HEK293T (cell line): ENCODE data around the gene GIPR.
A peak's percentile ranks its signal among the peaks of the same experiment; 100 is the strongest.

Experiments
- CTCF ChIA-PET: fragments of 350-600 bp; formaldehyde crosslinking; extraction: SDS; loops from one replicate; lab custom pipeline; 2021; ENCODE audit warnings: antibody characterized with exemption, inconsistent platforms; lab: Yijun Ruan, JAX
- POLR2A ChIA-PET: fragments of 350-600 bp; formaldehyde crosslinking; extraction: SDS; loops from one replicate; lab custom pipeline; 2020; ENCODE audit warnings: antibody characterized with exemption, inconsistent platforms; lab: Yijun Ruan, JAX
- DNase-seq: peaks from one replicate; pipeline ENCODE4 v3.0.0; 2012; ENCODE audit warnings: mixed read lengths; ENCODE audit errors: extremely low spot score
- ARNT ChIP-seq: fragments of 450-650 bp; IDR thresholded peaks from 2 replicates; pipeline ENCODE4 v1.6.1; 2017; ENCODE audit warnings: mild to moderate bottlenecking
- BHLHE40 ChIP-seq: fragments of 450-650 bp; IDR thresholded peaks from 2 replicates; pipeline ENCODE4 v1.6.1; 2016; ENCODE audit warnings: mild to moderate bottlenecking, moderate library complexity, borderline replicate concordance
- CTBP1 ChIP-seq: fragments of 450-650 bp; IDR thresholded peaks from 2 replicates; pipeline ENCODE4 v1.6.1; 2016; ENCODE audit warnings: borderline replicate concordance
- ELF4 ChIP-seq: fragments of 450-650 bp; IDR thresholded peaks from 2 replicates; pipeline ENCODE4 v1.6.1; 2017; ENCODE audit warnings: antibody characterized with exemption
- FOXA1 ChIP-seq: fragments of 450-650 bp; IDR thresholded peaks from 2 replicates; pipeline ENCODE4 v1.6.1; 2016; ENCODE audit warnings: mild to moderate bottlenecking
- FOXK2 ChIP-seq: fragments of 450-650 bp; IDR thresholded peaks from 2 replicates; pipeline ENCODE4 v1.6.1; 2016; ENCODE audit warnings: mild to moderate bottlenecking
- FOXM1 ChIP-seq: fragments of 450-650 bp; IDR thresholded peaks from 2 replicates; pipeline ENCODE4 v1.6.1; 2017; ENCODE audit warnings: mild to moderate bottlenecking, borderline replicate concordance
- HDGF ChIP-seq: fragments of 450-650 bp; IDR thresholded peaks from 2 replicates; pipeline ENCODE4 v1.6.1; 2017; ENCODE audit warnings: antibody characterized with exemption, borderline replicate concordance
- L3MBTL2 ChIP-seq: fragments of 450-650 bp; conservative IDR thresholded peaks from 2 replicates; pipeline ENCODE4 v1.6.1; 2016; ENCODE audit warnings: mild to moderate bottlenecking
- LEF1 ChIP-seq: fragments of 450-650 bp; IDR thresholded peaks from 2 replicates; pipeline ENCODE4 v1.6.1; 2017; ENCODE audit warnings: mild to moderate bottlenecking, borderline replicate concordance
- NFRKB ChIP-seq: fragments of 450-650 bp; IDR thresholded peaks from 2 replicates; pipeline ENCODE4 v1.6.1; 2016; ENCODE audit warnings: mild to moderate bottlenecking, moderate library complexity
- SP1 ChIP-seq: fragments of 450-650 bp; IDR thresholded peaks from 2 replicates; pipeline ENCODE4 v1.6.1; 2017
- SUZ12 ChIP-seq: fragments of 450-650 bp; IDR thresholded peaks from 2 replicates; pipeline ENCODE4 v1.6.1; 2016; ENCODE audit warnings: mild to moderate bottlenecking
- TARDBP ChIP-seq: fragments of 450-650 bp; IDR thresholded peaks from 2 replicates; pipeline ENCODE4 v1.6.1; 2016
- ZNF384 ChIP-seq: fragments of 450-650 bp; IDR thresholded peaks from 2 replicates; pipeline ENCODE4 v1.6.1; 2016
- TF ChIP-seq, protein P1 (sequence below): fragments of 450-650 bp; IDR thresholded peaks from 2 replicates; pipeline ENCODE4 v1.6.1; 2016

The GIPR gene

DNA sequence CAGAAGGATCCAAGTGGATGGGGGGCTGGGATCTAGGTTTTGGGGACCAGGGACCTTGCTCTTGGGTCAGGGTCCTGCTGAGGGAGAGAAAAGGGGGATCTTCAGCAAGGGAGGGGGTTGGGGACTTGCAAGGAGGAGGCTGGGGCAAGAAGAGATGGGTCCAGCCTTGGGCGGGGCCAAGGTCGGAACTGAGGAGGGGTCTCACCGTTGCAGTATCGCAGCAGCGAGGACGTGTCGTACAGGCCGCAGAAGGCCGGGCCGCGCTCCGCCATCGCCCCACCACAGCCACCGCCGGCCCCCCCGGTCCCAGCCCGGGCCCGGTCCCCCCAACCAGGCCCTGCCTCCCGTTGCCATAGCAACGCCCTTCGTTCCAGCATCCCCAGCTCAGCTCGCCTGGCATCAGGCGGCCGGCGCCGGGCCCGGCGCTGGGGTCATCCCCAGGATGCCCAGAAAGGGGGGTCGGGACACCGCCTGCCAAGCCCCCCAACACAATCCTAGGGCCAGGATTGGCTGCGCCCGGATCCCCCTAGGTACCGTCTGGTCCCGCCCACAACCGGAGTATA lies 22.9 kb upstream of the GIPR start:
- no peak for DNase-seq
- ChIA-PET CTCF (no interaction called here), POLR2A (interaction anchor here (1.4 kb wide), 1 partner anchor 48 kb away, joined by 5 read pairs; no protein-coding TSS in a partner anchor)
- no peak for TF ChIP-seq TARDBP
- TF ChIP-seq, protein P1, sequence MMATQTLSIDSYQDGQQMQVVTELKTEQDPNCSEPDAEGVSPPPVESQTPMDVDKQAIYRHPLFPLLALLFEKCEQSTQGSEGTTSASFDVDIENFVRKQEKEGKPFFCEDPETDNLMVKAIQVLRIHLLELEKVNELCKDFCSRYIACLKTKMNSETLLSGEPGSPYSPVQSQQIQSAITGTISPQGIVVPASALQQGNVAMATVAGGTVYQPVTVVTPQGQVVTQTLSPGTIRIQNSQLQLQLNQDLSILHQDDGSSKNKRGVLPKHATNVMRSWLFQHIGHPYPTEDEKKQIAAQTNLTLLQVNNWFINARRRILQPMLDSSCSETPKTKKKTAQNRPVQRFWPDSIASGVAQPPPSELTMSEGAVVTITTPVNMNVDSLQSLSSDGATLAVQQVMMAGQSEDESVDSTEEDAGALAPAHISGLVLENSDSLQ: no peak
- no peak for TF ChIP-seq CTBP1
- TF ChIP-seq HDGF: no peak
- TF ChIP-seq ARNT: no peak
- no peak for TF ChIP-seq BHLHE40
- TF ChIP-seq LEF1: no peak
- no peak for TF ChIP-seq NFRKB
- TF ChIP-seq ELF4: no peak
- TF ChIP-seq SP1: no peak
- TF ChIP-seq FOXM1: no peak
- TF ChIP-seq L3MBTL2: no peak

DNA sequence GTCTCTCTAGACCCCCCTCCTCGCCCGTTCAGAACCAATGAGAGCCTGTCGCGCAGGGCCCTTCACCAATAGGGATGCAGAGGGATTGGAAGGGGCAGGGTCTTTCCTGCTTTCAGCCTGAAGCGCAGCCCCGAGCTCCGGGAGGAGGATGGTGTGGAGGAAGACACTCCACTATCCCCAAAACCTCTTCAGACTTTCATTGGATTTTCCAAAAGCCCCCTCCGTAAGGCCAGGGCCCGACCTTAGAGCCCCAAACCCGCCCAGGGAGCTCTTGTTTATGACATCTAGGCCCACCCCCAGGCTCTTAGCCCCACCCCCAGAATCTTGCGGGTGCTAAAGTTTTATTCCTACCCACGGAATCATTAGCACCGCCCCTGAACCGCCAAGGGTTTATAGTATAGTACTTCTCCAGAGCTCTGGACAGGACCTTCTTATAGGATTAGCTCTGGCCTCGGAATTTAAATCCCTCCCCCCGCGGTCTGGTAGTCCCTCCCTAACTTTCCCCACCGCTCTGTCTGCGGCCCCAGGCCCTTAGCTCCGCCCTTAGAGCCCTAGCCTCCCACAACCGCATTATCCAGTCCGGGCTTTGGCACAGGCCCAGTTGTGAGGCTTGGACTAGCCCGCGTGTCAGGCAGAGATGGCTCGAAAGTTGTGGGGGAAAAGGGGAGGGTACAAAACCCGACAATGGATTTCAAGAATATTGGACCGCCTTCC lies 22.2 kb upstream of the GIPR start:
- POLR2A ChIA-PET: interaction anchor here (0.5 to 1.4 kb wide), 6 partner anchors 8 to 940 kb away, joined by 3 to 5 read pairs (median 3); no protein-coding TSS in a partner anchor
- TF ChIP-seq TARDBP: no peak
- no peak; the same call in 1 of the 2 replicates for TF ChIP-seq CTBP1
- peak; percentile 84 for TF ChIP-seq L3MBTL2
- TF ChIP-seq, protein P1: peak; percentile 48; the same call in 1 of the 2 replicates
- TF ChIP-seq NFRKB: no peak
- no peak; the same call in 1 of the 2 replicates for TF ChIP-seq FOXM1
- TF ChIP-seq ZNF384: no peak
- no peak for TF ChIP-seq ELF4
- no peak for TF ChIP-seq HDGF
- TF ChIP-seq ARNT: no peak
- TF ChIP-seq BHLHE40: no peak
- TF ChIP-seq LEF1: no peak
- TF ChIP-seq FOXK2: no peak
- no peak for TF ChIP-seq SP1
- TF ChIP-seq SUZ12: no peak
- TF ChIP-seq FOXA1: no peak
- CTCF ChIA-PET: no interaction called here
- peak; percentile 87 for DNase-seq

DNA sequence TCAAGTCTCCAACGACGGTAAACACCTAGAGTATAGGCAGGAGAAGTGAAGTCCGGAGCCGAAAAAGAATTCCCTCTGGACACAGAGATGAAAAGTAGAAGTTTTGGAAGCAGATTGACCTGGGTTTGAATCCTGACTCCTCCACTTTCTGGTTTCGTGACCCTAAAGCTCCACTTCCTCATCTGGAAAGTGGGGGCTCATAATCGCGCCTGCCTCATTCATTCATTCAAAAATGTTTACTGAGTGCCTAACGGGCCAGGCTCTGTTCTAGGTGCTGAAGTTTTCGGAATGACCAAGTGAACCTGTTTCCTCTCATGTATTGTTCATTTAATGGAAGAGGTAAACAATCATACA lies 21.7 kb upstream of the GIPR start:
- DNase-seq: no peak
- ChIA-PET CTCF (no interaction called here), POLR2A (interaction anchor here (0.7 to 1.4 kb wide), 5 partner anchors 9 to 47 kb away, joined by 3 to 5 read pairs (median 3); no protein-coding TSS in a partner anchor)
- TF ChIP-seq BHLHE40 (no peak), NFRKB (no peak), LEF1 (no peak), HDGF (no peak), SP1 (no peak), ARNT (no peak), FOXK2 (no peak), TARDBP (no peak), CTBP1 (no peak), FOXM1 (no peak), SUZ12 (no peak), FOXA1 (no peak), ELF4 (no peak), L3MBTL2 (no peak), ZNF384 (no peak)
- TF ChIP-seq, protein P1: no peak

DNA sequence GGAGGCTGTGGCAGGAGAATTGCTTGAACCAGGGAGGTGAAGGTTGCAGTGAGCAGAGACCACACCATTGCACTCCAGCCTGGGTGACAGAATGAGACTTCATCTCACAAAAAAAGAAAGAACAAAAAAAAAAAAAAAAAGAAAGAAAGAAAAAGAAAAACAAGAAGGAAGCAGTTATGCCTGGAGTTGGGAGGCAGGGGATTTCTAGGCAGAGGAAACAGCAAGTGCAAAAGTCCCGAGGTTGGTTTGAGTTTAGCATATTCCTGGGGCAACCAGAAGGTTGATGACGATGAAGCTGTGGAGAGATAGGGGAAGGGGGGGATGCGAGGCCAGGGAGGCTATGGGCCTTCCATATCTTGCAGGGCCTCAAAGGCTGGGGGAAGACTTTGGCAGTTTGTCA lies 17.3 kb upstream of the GIPR start:
- CTCF ChIA-PET: no interaction called here
- POLR2A ChIA-PET: interaction anchor here (0.6 kb wide), 1 partner anchor 10 kb away, joined by 3 read pairs; no protein-coding TSS in a partner anchor
- DNase-seq: no peak
- TF ChIP-seq NFRKB (no peak), FOXA1 (no peak), BHLHE40 (no peak), ZNF384 (no peak), FOXK2 (no peak), CTBP1 (no peak), ARNT (no peak)

DNA sequence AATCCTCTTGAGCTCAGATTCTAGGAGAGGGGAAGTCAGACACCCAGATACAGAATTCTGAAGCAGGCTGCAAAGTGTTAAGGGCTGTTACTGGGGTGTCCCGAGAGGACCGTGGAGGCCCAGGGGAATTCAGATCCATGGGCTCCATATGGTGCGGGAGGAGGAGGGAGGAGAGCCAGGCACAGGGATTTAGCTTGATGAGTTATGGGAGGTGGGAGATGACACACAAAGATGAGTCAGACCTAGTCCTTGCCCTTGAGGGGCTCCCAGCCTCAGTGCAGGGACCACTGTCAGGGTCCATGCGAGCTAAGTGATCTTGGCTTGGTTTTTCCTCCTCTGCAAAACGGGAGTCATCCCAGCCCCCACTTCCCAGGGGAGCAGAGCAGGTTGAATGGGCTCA lies 14.4 kb upstream of the GIPR start:
- CTCF ChIA-PET: interaction anchor here (0.6 kb wide), 1 partner anchor 63 kb away, joined by 4 read pairs; no protein-coding TSS in a partner anchor
- no peak for TF ChIP-seq SUZ12
- no peak for TF ChIP-seq ELF4
- TF ChIP-seq L3MBTL2: no peak
- TF ChIP-seq LEF1: no peak
- no peak for TF ChIP-seq ZNF384
- no peak for TF ChIP-seq FOXA1
- TF ChIP-seq HDGF: no peak
- TF ChIP-seq BHLHE40: no peak
- no peak for TF ChIP-seq CTBP1
- no peak for TF ChIP-seq SP1
- TF ChIP-seq FOXK2: no peak
- no peak for TF ChIP-seq ARNT
- TF ChIP-seq TARDBP: no peak
- no peak for TF ChIP-seq FOXM1
- TF ChIP-seq, protein P1: no peak
- TF ChIP-seq NFRKB: no peak
- POLR2A ChIA-PET: interaction anchor here (0.6 to 1.4 kb wide), 2 partner anchors 12 to 64 kb away, joined by 3 to 4 read pairs; no protein-coding TSS in a partner anchor
- DNase-seq: no peak
